Stimulated activated CD4-positive, alpha-beta T cell treated with anti-CD3 and anti-CD28 coated beads, Interleukin-12 subunit alpha, Interleukin-12 subunit beta, amount 100 ng/mL, for 48 hours (primary cell): Measurements from ENCODE around the gene FGFRL1.
"Not testable (repeated sequence)": the region's sequence is repeated elsewhere in the genome, so short reads cannot be mapped to it uniquely, and the experiment has no call there.

Experiments
- DNase-seq, 3 donors: peaks; one replicate each; pipeline ENCODE4 v3.0.0-alpha.2; 2020; ENCODE audit warnings: low read depth in 2 of 3, low spot score in 1 of 3

FGFRL1 gene

DNA sequence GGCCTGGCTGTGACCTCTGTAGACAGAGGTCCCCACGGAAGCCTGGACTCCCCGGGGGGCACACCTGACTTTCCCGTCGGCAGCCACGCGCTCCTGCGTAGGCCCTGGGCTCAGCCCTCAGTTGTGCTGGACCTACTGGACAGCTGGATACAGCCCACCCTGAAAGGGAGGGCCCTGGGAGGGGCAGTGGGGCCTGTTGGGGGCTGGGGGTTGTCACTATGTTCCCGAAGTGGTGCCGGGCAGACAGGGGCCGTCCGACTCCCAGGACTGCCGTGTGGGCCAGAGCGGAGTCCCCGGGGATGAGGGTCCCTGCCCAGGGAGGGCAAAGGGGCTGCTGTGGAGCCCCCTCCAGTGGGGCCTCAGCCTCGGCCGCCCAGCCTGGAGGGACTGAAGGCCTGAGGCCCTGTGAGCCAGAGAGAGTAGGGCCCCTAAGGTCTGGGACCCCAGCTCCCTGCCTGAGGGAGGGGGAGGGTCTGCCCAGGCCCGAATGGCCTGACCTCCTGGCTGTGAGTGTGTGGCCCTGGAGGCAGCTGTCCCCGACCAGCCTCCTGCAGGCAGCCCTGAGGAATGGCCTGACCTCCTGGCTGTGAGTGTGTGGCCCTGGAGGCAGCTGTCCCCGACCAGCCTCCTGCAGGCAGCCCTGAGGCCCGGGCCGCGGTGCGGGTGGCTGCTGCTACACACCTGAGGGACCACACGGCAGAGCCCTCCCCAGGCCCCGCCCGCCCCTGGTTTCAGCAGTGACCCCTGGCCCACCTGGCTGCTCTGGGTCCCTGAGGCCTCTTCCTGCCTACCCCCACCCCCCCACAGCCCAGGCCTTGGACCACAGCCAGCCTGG is 25.8 kb downstream of the FGFRL1 start:
- DNase-seq = no peak

DNA sequence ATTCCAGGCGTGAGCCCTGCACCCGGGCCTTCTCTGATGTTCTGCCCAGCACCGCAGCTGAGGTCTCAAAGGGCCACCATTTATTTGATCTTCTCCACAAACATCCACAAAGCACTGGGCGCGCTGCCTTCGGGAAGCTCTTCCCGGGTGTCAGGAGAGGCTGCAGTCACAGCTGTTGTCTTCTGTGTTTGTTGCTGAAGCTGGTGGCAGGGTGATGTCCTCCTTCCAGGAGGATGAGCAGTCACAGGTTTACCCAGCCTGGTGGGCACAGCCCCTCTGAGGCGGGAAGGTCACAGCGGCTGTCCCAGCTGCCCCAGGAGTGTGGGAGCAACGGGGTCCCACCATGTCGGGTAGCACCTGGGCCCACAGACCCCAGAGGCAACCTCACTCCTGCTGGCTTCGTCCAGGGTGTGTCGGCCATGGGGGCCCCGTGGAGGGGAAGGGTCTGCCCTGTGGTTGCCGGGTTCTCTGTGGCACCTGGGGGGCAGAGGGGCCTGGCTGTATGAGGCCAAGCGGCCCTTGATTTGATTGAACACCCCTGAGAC is 27.6 kb downstream of the FGFRL1 start:
- no peak for DNase-seq

DNA sequence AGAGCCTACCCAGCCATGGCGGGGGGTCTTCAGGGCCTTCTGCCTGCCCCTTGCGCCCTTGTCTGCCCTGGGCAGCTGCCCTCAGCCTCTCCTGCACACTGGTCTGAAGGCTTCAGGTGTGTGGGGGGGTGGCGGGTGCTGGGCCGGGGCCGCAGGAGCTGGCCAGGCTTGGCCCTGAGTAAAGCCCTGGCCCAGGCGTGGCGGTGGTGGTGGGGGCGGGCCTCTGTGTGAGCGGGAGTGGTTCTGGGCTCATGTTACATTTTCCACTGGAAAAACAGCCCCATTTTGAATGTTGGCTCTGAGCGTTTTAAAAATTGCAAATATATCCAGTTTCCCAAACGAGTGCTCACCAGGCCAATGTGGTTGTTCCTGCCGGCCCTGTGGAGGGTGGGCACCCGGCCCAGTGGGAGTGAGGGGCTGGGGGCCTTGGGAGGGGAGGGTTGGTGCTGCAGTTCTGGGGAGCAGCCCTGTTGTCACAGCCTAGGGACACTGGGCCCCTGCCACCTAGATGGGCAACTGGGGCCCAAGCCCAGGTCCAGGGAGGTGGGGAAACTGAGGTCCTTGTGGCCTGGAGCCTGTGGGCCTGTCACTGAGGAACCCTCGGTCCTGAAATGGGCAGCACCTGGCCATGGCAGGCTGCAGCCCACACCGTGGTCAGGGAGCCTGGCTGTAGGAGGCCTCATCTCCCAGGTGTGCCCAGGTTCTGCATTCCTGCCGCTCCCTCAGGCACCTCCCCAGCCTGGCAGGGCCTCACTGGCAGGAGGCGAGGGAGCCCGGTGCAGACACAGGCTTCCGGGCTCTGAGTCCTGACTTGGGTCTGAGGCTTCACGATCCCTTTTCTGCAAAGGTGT is 28.3 kb downstream of the FGFRL1 start:
- DNase-seq = no peak

DNA sequence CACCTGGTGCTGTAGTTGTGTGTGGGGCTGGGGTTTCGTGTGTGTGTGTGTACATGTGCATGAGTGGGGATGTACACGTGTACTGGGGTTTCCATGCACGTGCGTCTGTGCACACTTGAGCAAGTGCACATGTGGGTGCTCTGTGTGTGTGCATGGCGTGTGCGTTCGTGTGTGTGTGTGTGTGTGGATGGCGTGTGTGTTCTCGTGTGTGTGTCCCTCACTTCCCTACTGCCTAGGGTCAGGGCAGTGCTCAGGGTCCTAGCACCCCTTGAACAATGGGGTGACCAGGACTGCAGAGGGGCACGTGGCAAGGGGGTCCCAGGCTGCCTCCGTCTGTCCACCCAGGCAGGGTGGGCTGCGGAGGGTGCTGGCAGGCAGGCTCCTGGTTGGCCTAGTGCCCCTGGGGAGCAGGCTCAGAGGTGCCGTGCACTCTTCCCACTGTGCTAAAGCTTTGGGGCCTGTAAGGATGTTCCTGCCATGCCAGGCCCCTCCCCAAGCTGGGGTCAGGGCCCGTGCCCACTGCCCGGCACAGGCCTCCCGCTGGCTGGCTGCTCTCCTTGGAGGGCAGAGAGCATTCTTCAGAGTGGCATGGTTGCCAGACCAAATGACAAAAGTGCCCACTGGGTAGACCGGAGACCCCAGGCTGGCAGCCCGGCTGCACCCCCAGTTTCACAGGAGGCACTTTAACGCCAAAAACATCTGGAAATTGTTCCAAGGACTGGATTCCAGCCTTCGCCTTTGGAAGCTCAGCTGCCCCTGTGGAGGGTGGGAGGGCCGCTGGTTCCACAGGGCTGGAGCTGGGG is 29.1 kb downstream of the FGFRL1 start:
- DNase-seq = no peak

DNA sequence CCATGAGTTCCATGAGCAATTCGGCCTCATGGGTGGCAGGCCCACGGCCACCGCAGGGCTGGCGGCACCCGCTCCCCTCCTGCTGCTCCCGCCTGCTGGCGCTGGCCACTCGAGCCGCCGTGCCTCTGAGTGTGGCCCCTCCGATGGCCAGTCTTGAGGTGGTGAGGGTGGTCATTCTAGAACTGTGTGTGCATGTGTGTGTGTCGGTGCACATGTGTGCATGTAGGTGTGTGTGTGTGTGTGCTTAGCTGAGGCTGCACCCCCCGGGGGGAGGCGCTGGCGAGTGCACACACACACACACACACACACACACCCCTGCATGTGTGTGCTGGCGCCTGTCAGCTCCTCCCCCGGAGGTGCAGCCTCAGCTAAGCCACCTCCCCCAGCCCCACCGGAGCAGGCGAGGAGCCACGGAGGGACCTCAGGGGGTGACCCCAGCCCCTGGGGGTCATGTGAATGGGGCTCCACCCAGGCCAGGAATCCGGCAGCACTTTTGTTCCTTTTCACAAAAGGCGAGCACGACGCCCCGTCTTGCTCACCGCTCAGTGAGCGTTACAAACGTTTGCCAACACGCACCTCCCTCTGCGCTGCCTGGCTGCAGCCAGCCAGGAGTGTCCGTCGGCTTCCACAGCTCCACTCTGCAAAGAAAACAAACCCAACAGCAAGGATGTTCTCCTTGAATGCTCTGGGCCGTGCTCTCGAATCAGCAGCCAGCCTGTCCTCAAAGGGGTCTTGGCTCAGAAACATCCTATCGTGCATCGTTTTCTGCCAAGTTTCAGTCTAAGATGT is 29.9 kb downstream of the FGFRL1 start:
- DNase-seq = no peak

DNA sequence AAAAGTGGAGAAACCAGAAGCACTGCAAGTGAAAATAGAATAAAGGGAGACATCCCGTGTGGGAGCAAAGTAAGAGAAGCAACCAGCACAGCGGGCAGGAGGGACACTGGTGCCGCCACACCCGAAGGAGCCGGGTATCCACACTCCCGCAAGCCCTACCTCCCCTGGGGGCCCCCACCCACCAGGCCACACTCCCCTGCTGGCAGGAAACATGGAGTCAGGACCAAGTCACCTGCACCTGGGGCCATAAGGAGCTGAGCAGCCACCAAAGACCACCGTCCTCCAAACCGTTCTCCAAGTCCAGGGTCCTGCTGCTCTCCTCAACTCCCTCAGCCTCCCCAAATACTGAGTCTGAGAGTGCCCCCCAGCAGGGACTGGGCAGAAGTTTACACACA is 30.5 kb downstream of the FGFRL1 start:
- DNase-seq = no peak

DNA sequence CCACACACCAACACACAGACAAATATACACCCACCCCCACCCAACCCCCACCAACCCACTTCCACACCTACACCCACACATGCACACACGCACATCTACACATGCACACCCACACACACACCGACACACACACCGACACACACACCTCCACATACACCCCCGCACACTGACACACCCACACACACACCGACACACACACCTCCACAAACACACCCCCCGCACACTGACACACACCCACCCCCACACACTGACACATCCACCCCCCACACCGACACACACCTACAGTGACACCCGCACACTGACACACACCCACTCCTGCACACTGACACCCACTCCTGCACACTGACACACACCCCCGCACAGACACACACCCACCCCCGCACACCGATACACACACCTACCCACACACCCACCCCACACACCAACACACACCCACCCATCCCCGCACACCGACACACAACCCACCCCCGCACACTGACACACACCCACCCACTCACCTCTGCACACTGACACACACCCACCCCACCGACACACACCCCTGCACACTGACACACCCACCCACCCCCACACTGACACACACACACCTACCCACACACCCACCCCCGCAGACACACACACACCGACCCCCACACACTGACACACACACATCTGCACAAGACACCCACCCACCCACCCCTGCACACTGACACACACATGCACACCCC is 31.1 kb downstream of the FGFRL1 start:
- no peak for DNase-seq

DNA sequence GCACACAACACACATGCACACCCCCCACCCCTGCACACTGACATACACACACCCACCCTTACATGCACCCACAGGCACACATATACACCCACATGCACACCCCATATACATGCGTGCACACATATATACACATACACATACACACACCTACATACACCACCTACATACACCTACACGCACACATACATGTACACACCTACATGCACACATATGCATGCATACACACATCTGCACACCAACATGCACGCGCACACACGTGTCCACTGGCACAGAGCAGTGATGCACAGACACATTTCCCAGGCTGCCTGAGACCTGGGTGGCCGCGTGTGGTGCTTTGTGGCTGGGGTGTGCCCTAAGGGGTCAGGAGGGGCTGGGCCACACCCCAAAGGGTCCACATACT is 31.7 kb downstream of the FGFRL1 start:
- DNase-seq = no peak

DNA sequence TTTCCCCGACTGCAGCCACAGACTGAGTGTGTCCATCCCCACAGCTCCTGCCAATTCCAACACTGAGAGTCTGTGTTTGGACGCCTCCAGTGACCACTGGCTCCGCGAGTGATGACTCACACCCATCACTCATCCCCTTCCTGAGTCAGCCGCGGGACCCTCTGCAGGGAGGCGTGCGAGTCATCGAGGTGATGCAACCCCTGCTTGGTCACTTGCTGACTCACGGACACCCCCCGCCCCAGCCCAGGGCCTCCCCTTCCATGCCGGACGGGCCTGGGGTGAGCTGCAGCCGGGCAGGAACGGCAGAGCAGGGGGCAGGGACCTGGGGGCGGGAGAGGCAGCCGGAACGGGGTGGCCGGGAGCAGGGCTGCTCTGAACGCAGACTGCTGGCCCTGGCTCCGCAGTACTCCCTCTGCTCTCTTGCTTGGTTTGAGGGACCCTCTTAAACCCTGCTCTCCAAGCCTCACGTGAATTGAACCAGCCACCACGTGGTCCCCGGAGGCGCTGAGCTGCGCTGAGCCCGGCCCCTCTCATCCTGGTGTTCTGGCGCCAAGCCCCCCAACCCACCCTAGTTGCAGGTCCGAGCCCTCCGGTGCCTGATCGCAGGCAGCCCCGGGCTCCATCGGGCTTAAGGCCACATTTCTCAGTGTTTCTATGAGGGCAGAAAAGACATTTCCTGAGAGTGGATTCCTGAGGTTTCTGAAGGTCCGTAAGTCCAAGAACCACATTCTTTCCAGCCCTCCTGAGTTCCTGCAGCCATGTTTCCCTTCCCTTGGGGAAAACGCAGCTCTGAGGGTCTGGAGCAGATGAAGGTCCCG is 32.4 kb downstream of the FGFRL1 start:
- peak in 2 of 3 donors; percentile 26 to 29 for DNase-seq

DNA sequence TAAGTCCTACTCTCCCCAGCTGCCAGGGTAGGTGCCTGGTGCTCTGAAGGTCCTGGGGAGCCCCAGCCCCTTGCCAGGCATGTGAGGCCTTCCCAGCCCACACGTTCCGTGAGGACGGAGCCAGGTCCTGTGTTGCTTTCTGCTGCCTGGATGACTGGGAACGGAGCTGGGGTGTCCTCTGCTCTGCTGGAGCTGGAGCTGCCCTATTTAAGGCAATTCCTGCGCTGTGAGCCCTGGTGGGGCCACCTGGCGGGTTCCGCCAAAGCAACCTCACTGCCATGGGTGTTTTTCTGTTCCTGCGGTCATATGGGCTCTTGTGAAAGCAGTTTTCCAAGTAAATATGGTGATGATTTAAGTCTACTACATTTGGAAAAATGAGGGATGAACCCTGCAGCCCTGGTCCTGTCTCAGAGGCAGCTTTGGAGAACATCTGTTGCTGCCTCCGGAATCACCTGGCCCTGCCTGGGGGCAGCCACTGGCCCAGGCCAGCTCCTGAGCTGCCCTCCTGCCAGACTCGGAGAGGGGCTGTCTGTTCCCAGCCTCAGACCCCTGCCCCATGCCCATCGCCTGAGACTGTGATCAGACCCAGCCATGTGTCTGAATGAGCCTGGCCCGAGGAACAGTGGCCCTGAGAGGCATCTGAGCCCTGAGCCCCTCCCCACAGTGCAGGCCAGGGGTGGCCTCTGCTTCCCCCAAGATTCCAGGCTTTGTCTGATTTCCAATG is 33.2 kb downstream of the FGFRL1 start:
- DNase-seq = no peak

DNA sequence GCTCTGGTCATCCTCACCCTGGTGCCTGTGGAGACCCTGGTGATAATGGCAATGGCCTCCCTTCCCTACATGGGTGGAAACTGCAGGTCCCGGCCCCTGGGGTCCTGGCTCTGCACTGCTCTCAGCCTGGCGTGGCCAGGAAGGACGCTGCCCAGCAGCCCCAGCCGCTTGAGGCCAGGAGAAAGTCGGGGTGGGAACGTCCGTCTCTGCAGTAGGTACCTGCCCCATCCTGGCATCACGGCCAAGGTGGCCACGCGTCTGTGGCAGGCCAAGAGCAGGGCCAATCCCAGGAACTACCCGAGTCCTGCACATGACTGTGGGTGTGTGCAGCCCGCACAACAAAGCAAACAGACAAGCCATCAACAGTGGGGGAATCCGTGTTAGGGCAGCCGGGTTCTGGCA is 33.8 kb downstream of the FGFRL1 start:
- no peak for DNase-seq

DNA sequence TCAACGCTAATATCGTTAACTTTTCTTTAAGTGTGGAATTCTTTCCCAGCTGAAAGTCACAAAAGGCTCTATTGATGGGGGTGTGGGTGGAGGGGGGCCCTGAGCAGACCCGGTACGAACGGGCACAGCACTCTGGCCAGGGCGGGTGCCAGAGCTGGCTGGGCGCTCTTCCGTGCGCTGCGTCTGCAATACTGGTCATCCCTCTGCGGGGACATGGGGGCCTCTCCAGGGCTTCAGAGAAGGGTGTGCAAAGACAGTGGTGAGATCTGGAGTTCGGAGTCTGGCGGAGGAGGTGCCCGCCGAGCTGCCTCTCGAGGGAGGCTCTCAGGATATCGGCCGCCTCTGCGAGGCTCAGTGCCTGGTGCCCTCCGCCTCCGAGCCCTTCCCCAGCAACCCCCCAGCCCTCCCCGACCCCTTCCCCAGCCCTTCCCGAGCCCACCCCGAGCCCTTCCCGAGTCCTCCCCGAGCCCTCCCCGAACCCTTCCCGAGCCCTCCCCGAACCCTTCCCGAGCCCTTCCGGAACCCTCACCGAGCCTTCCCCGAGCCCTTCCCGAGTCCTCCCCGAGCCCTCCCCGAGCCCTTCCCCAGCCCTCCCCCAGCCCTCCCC is 34.3 kb downstream of the FGFRL1 start:
- DNase-seq = no peak

DNA sequence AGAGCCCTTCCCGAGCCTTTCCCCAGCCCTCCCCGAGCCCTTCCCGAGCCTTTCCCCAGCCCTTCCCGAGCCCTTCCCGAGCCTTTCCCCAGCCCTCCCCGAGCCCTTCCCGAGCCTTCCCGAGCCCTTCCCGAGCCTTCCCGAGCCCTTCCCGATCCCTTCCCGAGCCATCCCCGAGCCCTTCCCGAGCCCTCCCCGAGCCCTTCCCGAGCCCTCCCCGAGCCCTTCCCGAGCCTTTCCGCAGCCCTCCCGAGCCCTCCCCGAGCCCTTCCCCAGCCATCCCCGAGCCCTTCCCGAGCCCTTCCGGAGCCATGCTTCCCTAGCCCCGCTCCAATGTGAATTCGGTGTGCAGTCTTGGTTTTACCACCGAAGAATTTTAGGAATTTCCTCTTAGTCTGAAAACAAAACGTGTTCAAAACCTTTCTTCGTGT is 35.2 kb downstream of the FGFRL1 start:
- DNase-seq = not testable (repeated sequence)

DNA sequence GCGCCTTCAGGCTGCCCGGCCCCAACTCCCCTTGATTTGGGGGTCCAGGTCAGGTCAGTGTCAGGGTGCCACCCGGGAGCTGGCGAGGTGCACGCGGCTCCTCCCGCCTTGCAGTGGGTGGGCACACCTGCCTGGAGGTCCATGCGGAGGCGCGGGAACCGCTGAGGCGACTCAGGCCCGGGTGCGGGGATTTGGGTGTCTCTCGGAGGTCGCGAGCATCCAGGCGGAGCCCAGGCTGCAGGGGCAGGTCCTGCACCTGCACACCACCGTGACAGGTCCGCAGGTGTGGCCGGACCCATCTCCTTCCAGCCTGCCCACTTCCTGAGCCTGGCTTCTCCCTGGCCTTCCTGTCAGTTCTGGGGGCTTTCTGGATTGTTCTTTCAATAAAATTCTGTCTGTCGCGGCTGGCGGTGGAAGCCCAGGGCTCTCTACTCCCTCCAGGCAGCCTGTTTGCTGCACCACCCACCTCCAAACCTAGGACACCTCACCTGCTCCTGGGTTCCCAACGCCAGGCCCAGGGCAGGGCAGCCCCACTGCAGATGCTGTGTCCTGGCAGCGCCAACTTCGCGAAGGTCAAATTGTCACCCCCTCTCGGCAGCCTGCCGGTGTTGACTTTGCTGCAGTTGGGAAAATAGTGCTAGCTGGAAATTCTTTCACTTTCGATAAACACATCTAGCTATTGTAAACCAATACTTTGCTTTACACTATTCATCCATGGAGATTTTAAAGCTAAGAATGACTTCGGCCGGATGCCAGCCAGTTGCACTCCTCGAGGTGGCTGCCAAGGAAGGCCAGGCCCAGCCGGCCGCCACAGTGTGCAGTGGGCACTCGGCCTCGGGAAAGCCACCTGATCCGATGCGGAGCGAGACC is 35.9 kb downstream of the FGFRL1 start:
- DNase-seq = no peak

DNA sequence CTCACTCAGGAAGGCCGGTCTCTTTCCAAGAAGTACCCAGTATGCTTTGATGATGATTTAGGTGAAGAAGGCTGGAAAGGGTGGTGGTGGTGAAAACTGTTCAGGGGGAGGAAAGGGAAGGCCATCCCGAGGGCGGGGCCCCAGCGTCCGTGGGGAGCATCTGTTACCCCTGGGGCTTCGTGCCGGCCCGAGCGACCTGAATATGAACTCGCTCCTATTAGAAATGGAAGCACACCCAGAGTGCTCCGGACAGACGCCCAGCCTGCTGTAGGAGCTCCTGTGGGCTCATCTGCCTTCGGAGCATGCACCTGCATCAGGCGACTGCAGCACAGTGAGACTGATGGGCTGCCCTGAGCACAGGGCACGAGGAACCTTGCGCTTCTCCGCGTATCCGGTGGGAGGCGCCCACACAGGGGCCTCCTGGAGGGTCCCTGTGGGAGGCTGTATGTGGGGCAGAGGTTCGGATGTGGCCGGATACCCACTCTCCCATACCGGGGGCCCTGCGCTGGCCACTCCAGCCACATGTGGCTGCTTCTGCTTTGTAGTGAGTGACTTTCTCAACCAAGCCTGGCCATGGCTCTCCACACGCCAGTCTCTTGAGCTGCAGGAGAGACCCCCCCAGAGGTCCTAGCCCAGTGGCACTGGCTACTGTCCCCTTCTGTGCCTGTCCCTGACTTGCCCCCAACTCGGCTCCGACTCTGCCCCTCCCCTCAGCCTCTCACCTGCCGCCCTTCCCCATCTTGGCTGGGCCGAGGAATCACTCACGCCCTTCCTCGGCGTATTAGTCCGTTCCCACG is 36.7 kb downstream of the FGFRL1 start:
- DNase-seq = no peak
